GM23338 (cell line): ENCODE measurements around the gene RNLS.

ENCODE experiments used
- CREB1 ChIP-seq: fragments of 250-450 bp; sonication (Bioruptor Pico); IDR thresholded peaks from 2 replicates; pipeline ENCODE4 v1.5.0; 2020; ENCODE audit warnings: low read depth, mild to moderate bottlenecking, moderate library complexity
- EZH2 ChIP-seq: fragments of 200-600 bp; sonication (generic); IDR thresholded peaks from one replicate; pipeline ENCODE4 v1.8.0; 2017; ENCODE audit warnings: antibody characterized with exemption, mild to moderate bottlenecking, low read depth; ENCODE audit not compliant: unreplicated experiment
- EZH2phosphoT487 ChIP-seq: fragments of 200-600 bp; sonication (generic); IDR thresholded peaks from one replicate; pipeline ENCODE4 v1.8.1; 2018; ENCODE audit warnings: antibody characterized with exemption; ENCODE audit not compliant: unreplicated experiment
- POLR2AphosphoS5 ChIP-seq: IDR thresholded peaks from 2 replicates; pipeline ENCODE4 v1.6.1; 2016; ENCODE audit warnings: antibody characterized with exemption, low read depth
- STAT1 ChIP-seq: IDR thresholded peaks from one replicate; pipeline ENCODE4 v1.6.1; 2016; ENCODE audit warnings: antibody characterized with exemption; ENCODE audit not compliant: unreplicated experiment
- ZNF114 ChIP-seq: fragments of 250-450 bp; sonication (Bioruptor Pico); IDR thresholded peaks from 2 replicates; pipeline ENCODE4 v1.5.0; 2020; ENCODE audit warnings: mild to moderate bottlenecking, moderate library complexity
- TF ChIP-seq, protein P1 (sequence below), 2 experiments: fragments of 200-600 bp in 1 of 2; sonication (generic) in 1 of 2; conservative IDR thresholded peaks; 2 replicates each; pipeline versions ENCODE4 v1.5.1 to v1.6.1; 2016 to 2017; ENCODE audit warnings: antibody characterized with exemption in 2 of 2, low read depth in 2 of 2, mild to moderate bottlenecking in 2 of 2, moderate library complexity in 1 of 2
- TF ChIP-seq, protein P2 (sequence below): IDR thresholded peaks from one replicate; pipeline ENCODE4 v1.6.1; 2018; ENCODE audit warnings: antibody characterized with exemption; ENCODE audit not compliant: unreplicated experiment
- TF ChIP-seq, protein P3 (sequence below): IDR thresholded peaks from 2 replicates; pipeline ENCODE4 v1.6.1; 2016; ENCODE audit warnings: antibody characterized with exemption

DNA sequence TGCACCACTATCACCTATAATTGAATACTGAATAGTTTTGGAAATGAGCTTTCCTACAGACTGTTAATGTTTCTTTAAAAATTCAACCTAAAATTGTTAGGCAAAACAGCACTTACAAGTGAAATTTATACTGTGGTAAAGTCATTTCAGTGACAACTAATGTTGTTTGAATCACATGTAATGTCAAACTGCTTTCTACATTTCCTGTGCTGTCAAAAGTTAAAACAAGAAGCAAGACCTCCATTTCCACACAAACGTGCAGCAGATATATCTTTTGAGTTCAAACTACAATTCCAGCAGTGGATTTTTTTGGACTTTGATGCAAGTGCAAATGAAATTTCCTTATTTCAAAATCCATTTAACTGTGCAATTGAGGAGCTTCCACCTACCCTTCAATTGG lies 199.8 kb downstream of the RNLS start:
- TF ChIP-seq, protein P1, sequence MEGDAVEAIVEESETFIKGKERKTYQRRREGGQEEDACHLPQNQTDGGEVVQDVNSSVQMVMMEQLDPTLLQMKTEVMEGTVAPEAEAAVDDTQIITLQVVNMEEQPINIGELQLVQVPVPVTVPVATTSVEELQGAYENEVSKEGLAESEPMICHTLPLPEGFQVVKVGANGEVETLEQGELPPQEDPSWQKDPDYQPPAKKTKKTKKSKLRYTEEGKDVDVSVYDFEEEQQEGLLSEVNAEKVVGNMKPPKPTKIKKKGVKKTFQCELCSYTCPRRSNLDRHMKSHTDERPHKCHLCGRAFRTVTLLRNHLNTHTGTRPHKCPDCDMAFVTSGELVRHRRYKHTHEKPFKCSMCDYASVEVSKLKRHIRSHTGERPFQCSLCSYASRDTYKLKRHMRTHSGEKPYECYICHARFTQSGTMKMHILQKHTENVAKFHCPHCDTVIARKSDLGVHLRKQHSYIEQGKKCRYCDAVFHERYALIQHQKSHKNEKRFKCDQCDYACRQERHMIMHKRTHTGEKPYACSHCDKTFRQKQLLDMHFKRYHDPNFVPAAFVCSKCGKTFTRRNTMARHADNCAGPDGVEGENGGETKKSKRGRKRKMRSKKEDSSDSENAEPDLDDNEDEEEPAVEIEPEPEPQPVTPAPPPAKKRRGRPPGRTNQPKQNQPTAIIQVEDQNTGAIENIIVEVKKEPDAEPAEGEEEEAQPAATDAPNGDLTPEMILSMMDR (conservative IDR thresholded peaks at IDR 0.05; ENCODE audit: low read depth in 2 of 2) = no peak
- TF ChIP-seq POLR2AphosphoS5 (no peak), ZNF114 (no peak), EZH2 (no peak), CREB1 (no peak), EZH2phosphoT487 (no peak), STAT1 (no peak)
- TF ChIP-seq, protein P2, sequence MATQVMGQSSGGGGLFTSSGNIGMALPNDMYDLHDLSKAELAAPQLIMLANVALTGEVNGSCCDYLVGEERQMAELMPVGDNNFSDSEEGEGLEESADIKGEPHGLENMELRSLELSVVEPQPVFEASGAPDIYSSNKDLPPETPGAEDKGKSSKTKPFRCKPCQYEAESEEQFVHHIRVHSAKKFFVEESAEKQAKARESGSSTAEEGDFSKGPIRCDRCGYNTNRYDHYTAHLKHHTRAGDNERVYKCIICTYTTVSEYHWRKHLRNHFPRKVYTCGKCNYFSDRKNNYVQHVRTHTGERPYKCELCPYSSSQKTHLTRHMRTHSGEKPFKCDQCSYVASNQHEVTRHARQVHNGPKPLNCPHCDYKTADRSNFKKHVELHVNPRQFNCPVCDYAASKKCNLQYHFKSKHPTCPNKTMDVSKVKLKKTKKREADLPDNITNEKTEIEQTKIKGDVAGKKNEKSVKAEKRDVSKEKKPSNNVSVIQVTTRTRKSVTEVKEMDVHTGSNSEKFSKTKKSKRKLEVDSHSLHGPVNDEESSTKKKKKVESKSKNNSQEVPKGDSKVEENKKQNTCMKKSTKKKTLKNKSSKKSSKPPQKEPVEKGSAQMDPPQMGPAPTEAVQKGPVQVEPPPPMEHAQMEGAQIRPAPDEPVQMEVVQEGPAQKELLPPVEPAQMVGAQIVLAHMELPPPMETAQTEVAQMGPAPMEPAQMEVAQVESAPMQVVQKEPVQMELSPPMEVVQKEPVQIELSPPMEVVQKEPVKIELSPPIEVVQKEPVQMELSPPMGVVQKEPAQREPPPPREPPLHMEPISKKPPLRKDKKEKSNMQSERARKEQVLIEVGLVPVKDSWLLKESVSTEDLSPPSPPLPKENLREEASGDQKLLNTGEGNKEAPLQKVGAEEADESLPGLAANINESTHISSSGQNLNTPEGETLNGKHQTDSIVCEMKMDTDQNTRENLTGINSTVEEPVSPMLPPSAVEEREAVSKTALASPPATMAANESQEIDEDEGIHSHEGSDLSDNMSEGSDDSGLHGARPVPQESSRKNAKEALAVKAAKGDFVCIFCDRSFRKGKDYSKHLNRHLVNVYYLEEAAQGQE = no peak
- TF ChIP-seq, protein P3, sequence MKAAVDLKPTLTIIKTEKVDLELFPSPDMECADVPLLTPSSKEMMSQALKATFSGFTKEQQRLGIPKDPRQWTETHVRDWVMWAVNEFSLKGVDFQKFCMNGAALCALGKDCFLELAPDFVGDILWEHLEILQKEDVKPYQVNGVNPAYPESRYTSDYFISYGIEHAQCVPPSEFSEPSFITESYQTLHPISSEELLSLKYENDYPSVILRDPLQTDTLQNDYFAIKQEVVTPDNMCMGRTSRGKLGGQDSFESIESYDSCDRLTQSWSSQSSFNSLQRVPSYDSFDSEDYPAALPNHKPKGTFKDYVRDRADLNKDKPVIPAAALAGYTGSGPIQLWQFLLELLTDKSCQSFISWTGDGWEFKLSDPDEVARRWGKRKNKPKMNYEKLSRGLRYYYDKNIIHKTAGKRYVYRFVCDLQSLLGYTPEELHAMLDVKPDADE = no peak
